NCI-H748 (cell line): ENCODE measurements around the gene MT1H.

Source experiments
- DNase-seq: peaks from one replicate; lab custom pipeline; 2025; ENCODE audit not compliant: unreplicated experiment; lab: John Stamatoyannopoulos, UW

Gene MT1H

GRCh38 chr16:56684256-56684925, 14.8 kb downstream of the MT1H start:
- DNase-seq, result no peak

DNA sequence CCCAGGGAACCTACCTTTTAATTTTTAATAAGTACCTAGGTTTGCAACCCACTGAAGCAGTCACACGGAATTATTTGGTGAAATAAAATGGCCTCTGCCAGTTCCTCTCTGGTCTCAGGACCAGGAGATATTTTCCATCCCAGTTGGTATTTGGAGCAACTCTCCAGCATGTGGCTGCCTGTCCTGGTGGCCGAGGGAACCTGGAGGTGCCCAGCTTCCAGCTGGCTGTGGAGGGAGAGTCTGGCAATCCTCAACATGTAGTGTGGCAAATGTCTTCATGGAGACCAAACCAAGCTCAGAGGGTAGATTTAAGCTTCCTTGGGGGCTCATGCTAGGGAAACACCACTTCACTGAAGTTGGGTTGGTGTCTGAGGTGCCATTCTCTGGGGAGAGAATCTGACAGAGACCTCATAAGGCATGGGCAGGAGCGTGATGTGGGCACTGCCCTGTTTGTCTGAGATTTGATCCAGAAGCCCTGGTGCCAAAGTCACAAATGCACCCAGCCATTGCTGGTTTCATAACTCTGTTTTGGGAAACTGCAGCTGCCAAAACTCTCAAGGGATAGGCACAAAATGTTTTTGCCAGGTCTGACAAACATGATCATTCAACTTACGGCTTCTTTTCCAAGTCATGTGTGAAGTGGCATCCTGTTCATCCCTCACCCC, 15.4 kb downstream of the MT1H start:
- DNase-seq, result no peak

DNA sequence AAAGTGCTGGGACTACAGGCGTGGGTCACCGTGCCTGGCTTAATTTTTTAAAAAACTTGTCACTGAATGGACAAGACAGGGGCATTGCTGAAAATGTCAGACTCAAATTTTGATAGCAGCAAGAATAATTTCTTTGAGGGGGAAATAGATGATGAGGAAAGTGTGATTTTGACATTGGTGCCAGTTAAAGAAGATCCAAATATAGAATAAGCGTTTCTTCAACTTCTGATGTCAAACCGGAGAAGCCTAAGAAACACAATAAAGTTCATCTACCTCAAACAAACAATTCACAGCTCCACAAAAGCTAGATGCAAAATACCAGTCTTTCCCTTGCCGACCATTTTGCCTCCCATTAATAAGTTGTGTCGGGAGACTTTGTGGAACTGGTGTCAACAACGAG, 17.1 kb downstream of the MT1H start:
- DNase-seq, result no peak

GRCh38 chr16:56688762-56689161, 19.1 kb downstream of the MT1H start:
- DNase-seq, result no peak

DNA sequence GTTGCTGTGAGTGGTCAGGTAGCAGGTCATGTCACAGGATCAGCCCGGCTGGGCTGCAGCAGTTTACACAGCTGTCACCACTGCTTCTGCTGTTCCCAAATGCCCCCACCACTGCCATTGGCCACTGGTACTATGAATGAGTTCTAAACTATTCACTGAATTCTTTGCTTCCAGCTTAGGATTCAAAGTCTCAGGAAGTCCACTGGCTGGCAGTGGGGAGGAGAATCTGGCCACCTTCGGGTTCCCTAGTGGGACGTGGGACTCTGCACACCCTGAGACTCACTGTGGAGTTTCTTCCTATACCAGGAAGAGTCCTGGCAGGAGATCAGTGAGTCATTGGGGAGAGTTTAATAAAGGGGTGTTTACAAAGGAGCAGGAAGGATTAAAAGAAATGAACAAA, 19.6 kb downstream of the MT1H start:
- no peak for DNase-seq

DNA sequence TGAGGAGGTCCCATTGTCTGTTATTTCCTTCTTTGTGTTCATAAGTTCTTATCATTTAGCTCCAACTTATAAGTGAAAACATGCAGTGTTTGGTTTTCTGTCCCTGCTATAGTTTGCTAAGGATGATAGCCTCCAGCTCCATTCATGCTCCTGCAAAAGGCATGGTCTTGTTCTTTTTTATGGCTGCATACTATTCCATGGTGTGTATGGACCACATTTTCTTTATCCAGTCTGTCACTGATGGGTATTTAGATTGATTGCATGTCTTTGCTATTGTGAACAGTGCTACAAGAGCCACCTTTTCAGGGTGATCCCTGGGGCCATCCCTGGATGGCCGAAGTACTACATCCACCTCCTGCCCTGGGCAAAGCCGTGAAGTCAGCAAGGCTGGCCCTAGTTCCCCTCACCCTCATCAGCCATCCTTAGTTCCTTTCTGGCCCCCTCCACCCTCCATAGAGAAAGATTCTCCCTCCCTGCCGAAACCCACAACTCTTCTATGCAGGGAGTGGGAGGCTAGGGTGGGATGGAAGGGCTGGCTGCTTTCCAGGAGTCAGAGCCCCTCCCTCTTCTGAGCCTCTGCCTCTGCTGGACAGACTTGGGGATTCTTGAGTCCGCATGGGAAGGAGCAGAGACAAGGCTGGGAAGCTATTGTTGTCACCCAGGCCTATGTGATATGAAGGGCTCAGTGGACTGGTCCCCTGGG, 21.0 kb downstream of the MT1H start:
- DNase-seq, result no peak

DNA sequence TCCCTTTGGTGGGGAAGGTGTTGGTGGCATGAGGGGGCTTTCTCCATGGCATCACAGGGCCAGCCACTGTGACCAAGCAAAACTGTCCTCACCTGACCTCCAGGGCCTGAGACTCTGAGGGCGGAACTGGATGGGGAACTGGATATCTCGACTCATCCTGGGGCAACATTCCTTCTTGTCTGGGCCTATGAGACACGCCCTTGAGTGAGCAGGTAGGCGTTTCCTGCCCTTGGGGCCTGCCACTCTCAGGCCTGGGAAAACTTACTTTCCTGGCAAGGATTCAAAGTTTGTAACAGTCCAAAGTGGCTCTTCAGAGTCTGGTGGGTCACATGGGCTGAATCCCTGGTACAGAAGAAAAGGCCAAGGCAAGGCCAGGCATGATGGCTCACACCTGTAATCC, 22.3 kb downstream of the MT1H start:
- no peak for DNase-seq

GRCh38 chr16:56695246-56695645, 25.6 kb downstream of the MT1H start:
- DNase-seq, result no peak

DNA sequence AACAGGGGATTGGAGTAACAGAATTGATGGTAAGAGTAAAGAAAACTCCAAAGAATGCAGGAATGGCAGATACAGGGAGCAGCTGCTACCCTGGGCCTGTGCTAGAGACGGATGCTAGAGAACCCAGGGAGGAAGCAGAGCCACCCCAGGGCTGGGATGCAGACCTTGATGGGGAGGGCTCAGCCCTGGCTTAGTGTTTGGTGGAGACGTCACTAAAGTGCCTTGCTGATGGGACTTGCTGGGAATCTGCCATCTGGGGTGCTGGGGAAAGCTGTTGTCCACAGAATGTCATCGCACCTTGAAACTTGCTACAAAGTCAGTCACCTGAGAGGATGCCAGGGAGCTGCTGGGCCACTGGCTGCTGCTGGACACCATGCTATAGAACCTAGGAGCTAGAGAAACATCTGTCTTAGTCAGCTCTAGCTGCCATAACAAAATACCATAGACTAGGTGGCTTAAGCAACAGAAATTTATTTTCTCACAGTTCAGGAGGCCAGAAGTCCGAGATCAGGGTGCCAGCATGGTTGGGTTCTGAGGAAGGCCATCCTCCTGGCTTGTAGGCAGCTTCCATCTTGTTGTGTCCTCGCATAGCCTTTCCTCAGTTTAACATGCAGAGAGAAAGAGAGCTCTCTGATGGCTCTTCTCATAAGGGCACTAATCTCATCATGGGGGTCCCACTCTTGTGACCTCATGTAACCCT, 28.0 kb downstream of the MT1H start:
- no peak for DNase-seq

DNA sequence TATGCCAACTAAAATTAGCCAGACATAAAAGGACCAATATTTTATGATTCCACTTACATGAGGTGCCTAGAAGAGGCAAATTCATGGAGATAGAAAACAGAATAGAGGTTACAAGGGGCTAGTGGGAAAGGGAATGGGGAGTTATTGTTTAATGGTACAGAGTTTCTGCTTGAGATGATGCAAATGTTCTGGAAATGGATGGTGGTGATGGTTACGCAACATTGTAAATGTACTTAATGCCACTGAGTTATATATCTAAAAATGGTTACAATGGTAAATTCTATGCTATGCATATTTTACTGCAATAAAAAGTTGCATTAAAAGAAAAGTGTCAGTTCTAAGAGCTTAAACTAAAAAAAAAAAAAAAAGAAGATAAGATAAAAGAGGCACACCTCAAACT, 30.6 kb downstream of the MT1H start:
- no peak for DNase-seq

DNA sequence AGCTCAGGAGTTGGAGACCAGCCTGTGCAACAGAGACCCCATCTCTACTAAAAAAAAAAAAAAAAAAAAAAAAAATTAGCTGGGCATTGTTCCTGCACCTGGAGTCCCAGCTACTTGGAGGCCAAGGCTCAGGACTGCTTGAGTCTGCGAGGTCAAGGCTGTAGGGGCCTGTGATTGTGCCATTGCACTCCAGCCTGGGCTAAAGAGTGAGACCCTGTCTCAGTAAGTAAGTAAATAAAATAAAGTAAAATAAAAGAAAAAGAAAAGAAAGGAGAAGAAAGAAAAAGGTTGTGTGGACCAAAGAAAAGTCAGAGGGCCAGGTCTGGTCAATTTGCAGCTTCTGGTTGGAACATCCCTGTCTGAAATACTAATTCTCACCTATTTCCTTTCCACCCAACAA, 31.0 kb downstream of the MT1H start:
- no peak for DNase-seq

DNA sequence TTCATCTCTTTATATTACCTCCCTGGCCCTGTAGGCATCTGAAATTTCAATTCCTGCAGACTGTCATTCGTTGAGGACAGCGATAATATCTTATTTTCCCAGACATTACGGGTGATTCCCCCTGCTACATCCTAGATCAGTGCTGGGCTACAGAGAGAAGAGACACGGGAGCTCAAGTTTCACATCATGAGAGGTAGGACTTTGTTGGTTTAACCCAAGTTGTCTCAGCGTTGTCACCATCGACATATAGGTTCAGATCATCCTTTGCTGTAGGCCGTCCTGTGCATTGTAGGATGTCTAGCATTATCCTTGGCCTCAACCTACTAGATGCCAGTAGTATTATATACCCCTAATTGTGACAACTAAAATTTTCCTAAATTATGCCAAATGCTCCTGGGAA, 31.9 kb downstream of the MT1H start:
- no peak for DNase-seq

- DNase-seq, result no peak
Measured at GRCh38 chr16:56702836-56703235, 33.2 kb downstream of the MT1H start.

DNA sequence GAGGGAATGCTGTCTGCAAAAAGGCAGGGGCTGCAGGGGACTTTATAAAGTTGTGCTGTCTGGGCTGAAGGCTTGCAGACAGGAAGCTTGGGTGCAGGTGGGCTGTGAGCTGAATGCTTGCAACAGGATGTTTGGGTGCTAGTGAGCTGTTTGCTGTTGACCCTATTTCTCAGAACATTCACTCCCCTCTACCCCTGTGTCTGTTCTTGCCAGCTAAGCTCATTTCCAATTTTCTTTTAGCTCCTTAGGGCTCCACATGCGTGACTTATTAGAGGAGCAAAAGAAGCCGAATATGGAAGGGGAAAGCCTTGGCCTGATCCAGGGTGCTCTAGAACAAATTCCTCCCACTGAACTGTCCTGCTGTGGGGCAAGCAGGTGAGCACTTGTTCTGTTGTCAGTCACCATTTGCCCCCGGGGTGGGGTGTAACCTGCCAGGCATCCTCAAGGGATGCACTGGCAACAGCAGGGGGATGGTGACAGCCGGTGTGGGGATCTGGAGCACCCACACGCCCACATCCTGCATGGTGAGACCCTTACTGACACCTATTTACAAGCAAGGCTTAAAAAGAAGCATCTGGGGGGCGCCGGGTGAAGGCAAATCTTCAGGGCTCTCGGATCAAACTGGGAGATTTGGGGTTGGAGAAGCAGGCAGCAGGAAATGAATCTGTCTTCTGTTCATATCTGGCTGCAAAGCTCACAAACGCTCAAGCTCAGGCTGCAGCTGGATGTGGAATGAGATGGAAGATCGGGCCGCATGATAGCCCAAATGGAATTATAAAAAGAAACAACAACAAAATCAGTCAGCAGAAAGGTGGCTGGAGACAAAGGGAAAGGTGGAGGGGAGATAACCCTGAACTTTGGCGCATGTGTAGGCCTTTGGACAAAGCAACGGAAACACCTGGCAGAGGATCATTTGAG, 39.2 kb downstream of the MT1H start:
- DNase-seq, result no peak

GRCh38 chr16:56709443-56710040, 39.9 kb downstream of the MT1H start:
- DNase-seq, result no peak

- DNase-seq, result no peak
Measured at GRCh38 chr16:56710181-56710737, 40.6 kb downstream of the MT1H start.

GRCh38 chr16:56711862-56712261, 42.2 kb downstream of the MT1H start:
- no peak for DNase-seq

GRCh38 chr16:56713794-56714193, 44.2 kb downstream of the MT1H start:
- no peak for DNase-seq

GRCh38 chr16:56715126-56715525, 45.5 kb downstream of the MT1H start:
- no peak for DNase-seq

DNA sequence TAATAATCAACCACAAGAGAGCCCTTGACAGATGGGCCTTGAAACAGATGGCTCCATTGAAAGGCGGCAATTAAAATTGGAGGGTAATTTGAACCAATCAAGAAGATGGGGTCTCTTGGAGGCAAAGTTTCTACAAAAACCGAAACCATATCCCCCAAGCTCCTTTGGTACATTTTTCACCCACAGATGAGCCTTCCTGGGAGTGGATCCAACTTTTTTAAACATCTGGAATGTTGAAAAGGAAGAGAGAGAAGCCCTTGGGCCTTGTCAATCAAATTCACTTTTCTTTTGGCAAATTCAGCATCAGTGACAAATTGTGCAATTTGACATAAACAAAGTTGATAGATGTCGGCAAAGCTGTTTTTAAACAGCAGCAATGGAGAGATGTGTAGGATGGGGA, 47.1 kb downstream of the MT1H start:
- DNase-seq, result no peak
